ENCODE results near the gene SKIDA1. TPM values are rescaled to one million over a fixed set of nuclear protein-coding genes. Genes with fewer than 3 reads are reported as not detected.
A peak's percentile ranks its signal among the peaks of the same experiment; 100 is the strongest.

The SKIDA1 gene
- total and polyA plus RNA-seq, 5 donors = 0.88 to 6.3 (median 3.3) TPM

GRCh38 chr10:21508706-21509331 is 16.7 kb downstream of the SKIDA1 start:
- WGBS = 86% methylated on average over 43 of the region's 43 CpGs
- H3K9me3 ChIP-seq (ENCODE audit: control insufficient read depth, low read length) = no peaks in the 10 kb centered on the region
- H3K4me3 ChIP-seq (ENCODE audit: low read length) = no peak overlapping the region
- no peak overlapping the region for H3K27ac ChIP-seq (ENCODE audit: low read length)
- intact Hi-C loops (cut with DNase I) = no loop called here
- H3K4me1 ChIP-seq (ENCODE audit: control insufficient read depth, insufficient read depth, low read length) = no peaks in the 10 kb centered on the region
- ATAC-seq (no peak), DNase-seq (peak in 2 of 3 donors; percentile 10 to 53)
- no peaks in the 10 kb centered on the region for H3K27me3 ChIP-seq (ENCODE audit: control insufficient read depth, insufficient read depth)

DNA sequence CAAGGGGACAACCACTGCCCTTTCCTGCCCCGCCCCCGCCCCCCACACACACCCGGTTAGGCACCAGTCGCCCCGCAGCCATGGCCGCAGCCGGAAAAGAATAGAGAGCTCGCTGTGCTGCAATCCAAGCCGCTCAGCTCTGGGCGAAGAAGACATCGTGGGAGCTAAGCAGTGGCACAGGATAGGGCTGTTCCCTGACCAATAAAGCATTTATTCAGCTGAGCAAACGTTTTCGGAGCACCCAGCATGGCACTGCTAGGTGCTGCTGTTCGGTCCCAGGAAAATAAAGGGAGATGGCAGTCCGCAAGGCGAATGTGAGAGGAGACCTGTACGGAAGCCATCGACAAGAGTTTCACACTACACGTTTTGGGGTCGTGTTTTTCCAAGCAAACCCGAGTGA is 18.3 kb downstream of the SKIDA1 start:
- Histone ChIP-seq H3K4me3 (ENCODE audit: low read length) (no peak overlapping the region), H3K4me1 (ENCODE audit: control insufficient read depth, insufficient read depth, low read length) (no peaks in the 10 kb centered on the region), H3K9me3 (ENCODE audit: control insufficient read depth, low read length) (no peaks in the 10 kb centered on the region), H3K27me3 (ENCODE audit: control insufficient read depth, insufficient read depth) (no peaks in the 10 kb centered on the region), H3K27ac (ENCODE audit: low read length) (no peak overlapping the region)
- intact Hi-C loops (cut with DNase I) = no loop called here
- no peak for DNase-seq
- 73% methylated on average over 21 of the region's 21 CpGs for WGBS
- peak in 1 of 2 donors; percentile 39 for ATAC-seq

DNA sequence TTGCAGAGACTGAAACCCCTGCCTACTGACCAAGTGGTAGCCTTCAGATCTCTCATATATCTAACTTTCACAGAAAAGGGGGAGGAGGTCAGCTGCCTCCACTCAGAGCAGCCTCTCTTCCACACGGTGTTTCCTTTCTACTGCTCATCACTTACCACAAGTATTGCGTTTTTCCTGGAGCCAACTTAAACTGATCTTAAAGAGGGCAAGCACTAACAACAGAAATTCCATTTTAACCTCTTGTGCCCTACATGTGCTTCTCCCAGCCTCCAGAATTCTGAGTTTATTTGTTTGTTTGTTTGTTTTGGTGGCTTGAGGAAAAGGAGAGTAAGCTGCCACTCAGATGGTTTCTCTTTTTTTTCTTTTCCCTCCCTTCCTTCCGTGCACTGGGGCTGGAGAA is 19.1 kb downstream of the SKIDA1 start:
- 44% methylated on average over 3 of the region's 3 CpGs for WGBS
- Histone ChIP-seq H3K27ac (ENCODE audit: low read length) (no peak overlapping the region), H3K4me1 (ENCODE audit: control insufficient read depth, insufficient read depth, low read length) (no peaks in the 10 kb centered on the region), H3K27me3 (ENCODE audit: control insufficient read depth, insufficient read depth) (no peaks in the 10 kb centered on the region), H3K9me3 (ENCODE audit: control insufficient read depth, low read length) (no peaks in the 10 kb centered on the region), H3K4me3 (ENCODE audit: low read length) (no peak overlapping the region)
- no peak for DNase-seq
- no peak for ATAC-seq
- intact Hi-C loops (cut with DNase I) = no loop called here

DNA sequence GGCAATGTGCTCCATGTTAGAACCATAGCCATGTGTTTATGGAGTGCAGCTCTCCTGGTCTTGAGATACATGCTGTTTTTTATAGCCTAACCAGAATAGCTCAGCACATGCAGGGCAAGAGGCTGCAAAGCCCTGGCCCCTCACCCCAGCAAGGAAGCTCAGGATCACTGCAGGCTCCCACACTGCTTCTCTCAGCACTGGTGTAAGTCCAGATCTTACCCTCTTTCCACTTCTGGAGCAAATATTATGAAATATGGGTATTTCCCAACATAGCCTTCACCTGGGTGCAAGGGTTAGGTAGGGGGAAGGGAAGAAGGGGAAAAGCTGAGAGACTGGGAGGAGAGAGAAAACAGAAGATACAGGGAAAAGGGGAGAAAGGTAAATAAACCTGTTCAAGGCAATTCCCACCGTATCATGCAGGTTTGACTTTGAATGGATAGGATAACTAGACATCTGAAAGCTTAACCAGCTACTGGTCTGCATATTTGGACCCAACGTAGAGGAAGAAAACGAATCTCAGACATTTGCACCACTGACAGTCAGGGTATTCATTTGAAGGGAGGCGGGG is 19.7 kb downstream of the SKIDA1 start:
- 78% methylated on average over 4 of the region's 4 CpGs for WGBS
- DNase-seq = no peak
- no peak overlapping the region for H3K4me3 ChIP-seq (ENCODE audit: low read length)
- H3K27me3 ChIP-seq (ENCODE audit: control insufficient read depth, insufficient read depth) = no peaks in the 10 kb centered on the region
- H3K4me1 ChIP-seq (ENCODE audit: control insufficient read depth, insufficient read depth, low read length) = no peaks in the 10 kb centered on the region
- intact Hi-C loops (cut with DNase I) = no loop called here
- no peak for ATAC-seq
- H3K9me3 ChIP-seq (ENCODE audit: control insufficient read depth, low read length) = no peaks in the 10 kb centered on the region
- no peak overlapping the region for H3K27ac ChIP-seq (ENCODE audit: low read length)

DNA sequence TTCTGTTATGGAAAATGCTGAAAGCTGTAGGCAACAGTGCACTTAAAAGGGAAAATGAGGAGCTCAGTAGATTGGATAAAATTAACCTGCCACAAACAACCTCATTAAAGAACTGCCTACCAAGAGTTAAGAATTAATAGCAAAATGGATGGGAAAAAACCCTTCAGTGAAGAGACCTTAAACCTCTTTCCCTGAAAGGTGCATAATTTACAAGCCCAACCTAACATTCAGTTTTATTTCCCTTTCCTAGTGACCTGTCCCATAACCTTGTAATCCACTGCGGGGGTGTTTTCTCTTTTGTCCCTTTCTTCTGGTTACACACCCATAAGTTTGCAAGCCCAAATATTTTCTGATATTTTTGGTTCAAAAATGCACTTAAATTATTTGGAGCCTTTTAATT is 21.9 kb downstream of the SKIDA1 start:
- DNase-seq = no peak
- Histone ChIP-seq H3K4me3 (ENCODE audit: low read length) (no peak overlapping the region), H3K27me3 (ENCODE audit: control insufficient read depth, insufficient read depth) (no peaks in the 10 kb centered on the region), H3K9me3 (ENCODE audit: control insufficient read depth, low read length) (no peaks in the 10 kb centered on the region), H3K4me1 (ENCODE audit: control insufficient read depth, insufficient read depth, low read length) (no peaks in the 10 kb centered on the region), H3K27ac (ENCODE audit: low read length) (no peak overlapping the region)
- intact Hi-C loops (cut with DNase I) = no loop called here
- 98% methylated on average over 1 of the region's 1 CpG for WGBS
- no peak for ATAC-seq

GRCh38 chr10:21502348-21502740 is 23.1 kb downstream of the SKIDA1 start:
- DNase-seq (no peak), ATAC-seq (no peak)
- Histone ChIP-seq H3K9me3 (ENCODE audit: control insufficient read depth, low read length) (no peaks in the 10 kb centered on the region), H3K4me3 (ENCODE audit: low read length) (no peak overlapping the region), H3K4me1 (ENCODE audit: control insufficient read depth, insufficient read depth, low read length) (no peaks in the 10 kb centered on the region), H3K27ac (ENCODE audit: low read length) (no peak overlapping the region), H3K27me3 (ENCODE audit: control insufficient read depth, insufficient read depth) (no peaks in the 10 kb centered on the region)
- WGBS = 92% methylated on average over 3 of the region's 3 CpGs
- intact Hi-C loops (cut with DNase I) = no loop called here

DNA sequence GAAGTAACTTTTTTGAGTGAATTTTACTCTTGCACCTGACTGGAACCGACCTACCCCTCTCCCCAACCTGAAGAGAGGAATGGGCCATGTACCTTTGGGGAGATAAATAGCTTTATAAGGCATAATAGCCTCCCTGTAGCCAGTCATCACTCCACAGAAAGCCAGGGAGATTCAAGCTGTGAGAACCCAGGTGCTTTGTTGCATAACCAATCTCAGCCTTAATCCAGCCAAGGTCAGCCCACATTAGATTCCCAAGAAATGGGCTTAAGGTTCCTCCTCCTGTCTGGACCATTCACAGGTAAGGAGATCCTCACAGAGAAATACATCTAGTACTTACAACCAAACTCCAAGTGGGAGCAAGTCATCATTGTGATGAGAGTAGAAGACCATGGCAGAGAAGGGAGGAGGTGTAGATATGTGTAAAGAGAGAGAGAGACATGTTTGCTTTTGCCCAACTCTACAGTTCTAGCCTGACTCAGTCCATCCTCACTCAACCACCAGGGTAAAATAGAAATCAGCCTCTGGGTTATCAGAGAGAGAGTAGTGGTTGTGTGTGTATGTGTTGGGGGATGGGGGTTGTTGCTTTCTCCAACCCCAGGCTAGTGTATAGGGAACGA is 23.6 kb downstream of the SKIDA1 start:
- WGBS = 89% methylated on average over 2 of the region's 2 CpGs
- intact Hi-C loops (cut with DNase I) = no loop called here
- H3K4me3 ChIP-seq (ENCODE audit: low read length) = no peak overlapping the region

GRCh38 chr10:21501091-21501490 is 24.4 kb downstream of the SKIDA1 start:
- DNase-seq (no peak), ATAC-seq (no peak)
- no peaks in the 10 kb centered on the region for H3K9me3 ChIP-seq (ENCODE audit: control insufficient read depth, low read length)
- WGBS = 91% methylated on average over 5 of the region's 5 CpGs
- H3K4me3 ChIP-seq (ENCODE audit: low read length) = no peak overlapping the region
- no peaks in the 10 kb centered on the region for H3K27me3 ChIP-seq (ENCODE audit: control insufficient read depth, insufficient read depth)
- H3K4me1 ChIP-seq (ENCODE audit: control insufficient read depth, insufficient read depth, low read length) = no peaks in the 10 kb centered on the region
- intact Hi-C loops (cut with DNase I) = no loop called here
- no peak overlapping the region for H3K27ac ChIP-seq (ENCODE audit: low read length)

More for the DNA sequence above, 23.6 kb downstream of the SKIDA1 start:
- Histone ChIP-seq H3K4me1 (ENCODE audit: control insufficient read depth, insufficient read depth, low read length) (no peaks in the 10 kb centered on the region), H3K27me3 (ENCODE audit: control insufficient read depth, insufficient read depth) (no peaks in the 10 kb centered on the region), H3K27ac (ENCODE audit: low read length) (no peak overlapping the region), H3K9me3 (ENCODE audit: control insufficient read depth, low read length) (no peaks in the 10 kb centered on the region)
- DNase-seq (no peak), ATAC-seq (no peak)

- Histone ChIP-seq H3K4me3 (ENCODE audit: low read length) (peak overlapping the region; percentile 54), H3K27me3 (ENCODE audit: control insufficient read depth, insufficient read depth) (no peaks in the 10 kb centered on the region), H3K4me1 (ENCODE audit: control insufficient read depth, insufficient read depth, low read length) (no peaks in the 10 kb centered on the region), H3K9me3 (ENCODE audit: control insufficient read depth, low read length) (no peaks in the 10 kb centered on the region), H3K27ac (ENCODE audit: low read length) (no peak overlapping the region)
- 40% methylated on average over 14 of the region's 14 CpGs for WGBS
- no peak for ATAC-seq
- DNase-seq = no peak
- intact Hi-C loops (cut with DNase I) = no loop called here
These were observed 24.9 kb downstream of the SKIDA1 start for GRCh38 chr10:21500578-21500910.

DNA sequence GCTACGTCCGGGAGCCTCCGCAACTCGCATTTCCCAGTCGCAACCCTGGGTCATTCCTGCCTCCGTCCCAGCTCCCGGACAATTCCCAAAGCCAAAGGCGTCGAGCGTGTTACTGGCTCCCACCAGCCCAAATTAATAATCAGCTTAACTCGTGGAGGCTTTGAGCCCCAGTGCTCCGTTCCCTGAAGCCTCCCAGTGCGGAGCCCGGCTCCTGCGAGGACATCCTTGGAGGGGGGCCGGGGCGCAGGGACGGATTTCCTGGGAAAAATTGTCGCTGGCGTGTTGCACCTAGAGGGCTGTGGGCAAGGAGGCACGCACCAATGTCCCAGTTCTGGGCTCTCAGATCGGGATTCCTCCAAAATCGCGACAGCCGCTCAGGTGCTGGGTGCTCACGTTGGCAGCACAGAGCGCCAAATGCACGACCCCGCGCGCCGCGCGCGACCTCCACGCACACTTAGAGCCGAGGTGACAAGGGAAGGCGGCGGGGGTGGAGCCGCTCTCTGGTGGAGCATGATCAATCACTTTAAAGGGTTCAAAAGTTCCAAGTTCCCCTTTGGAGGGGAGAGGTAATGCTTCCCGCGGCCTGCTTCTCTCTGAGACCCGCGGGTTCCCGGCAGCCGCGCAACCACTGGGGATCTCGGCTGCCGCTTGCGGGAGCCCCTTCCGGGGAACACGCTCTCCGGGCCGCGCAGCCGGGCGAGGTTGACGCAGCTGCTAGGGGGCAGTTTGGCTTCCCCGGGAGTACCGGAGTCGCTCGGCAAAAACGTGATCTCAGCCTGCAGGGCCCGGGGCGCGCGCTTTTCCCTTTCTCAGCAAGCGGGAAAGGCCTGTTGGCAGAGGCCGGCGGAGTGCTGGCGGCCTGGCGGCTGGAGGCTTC is 25.5 kb downstream of the SKIDA1 start:
- Histone ChIP-seq H3K27me3 (ENCODE audit: control insufficient read depth, insufficient read depth) (no peaks in the 10 kb centered on the region), H3K4me1 (ENCODE audit: control insufficient read depth, insufficient read depth, low read length) (no peaks in the 10 kb centered on the region), H3K4me3 (ENCODE audit: low read length) (peak overlapping the region; percentile 54), H3K27ac (ENCODE audit: low read length) (peak overlapping the region; percentile 8), H3K9me3 (ENCODE audit: control insufficient read depth, low read length) (no peaks in the 10 kb centered on the region)
- intact Hi-C loops (cut with DNase I) = loop anchor here (5.0 to 10.0 kb wide), 8 partner anchors 32 to 1575 kb away; partner anchors contain the start of gene MLLT10 (in 2 of the 4)
- WGBS = 36% methylated on average over 72 of the region's 72 CpGs
- DNase-seq (peak; percentile 57 to 81 (median 79)), ATAC-seq (no peak)

GRCh38 chr10:21498986-21499385 is 26.5 kb downstream of the SKIDA1 start:
- Histone ChIP-seq H3K4me3 (ENCODE audit: low read length) (no peak overlapping the region), H3K4me1 (ENCODE audit: control insufficient read depth, insufficient read depth, low read length) (no peaks in the 10 kb centered on the region), H3K27ac (ENCODE audit: low read length) (no peak overlapping the region), H3K9me3 (ENCODE audit: control insufficient read depth, low read length) (no peaks in the 10 kb centered on the region), H3K27me3 (ENCODE audit: control insufficient read depth, insufficient read depth) (no peaks in the 10 kb centered on the region)
- intact Hi-C loops (cut with DNase I) = loop anchor here (5.0 to 10.0 kb wide), 8 partner anchors 33 to 1576 kb away; partner anchors contain the start of gene MLLT10 (in 2 of the 4)
- DNase-seq (no peak), ATAC-seq (no peak)
- 88% methylated on average over 8 of the region's 8 CpGs for WGBS

All from right cardiac atrium (tissue), 5 donors.